Activated CD4-positive, alpha-beta memory T cell treated with anti-CD3 and anti-CD28 coated beads, Interleukin-2, amount 10 ng/mL, durations not matched to agents 7 days and 5 days (primary cell): ENCODE data around the gene PELI1. TPM values are rescaled to one million over a fixed set of nuclear protein-coding genes. Genes with fewer than 3 reads are reported as not detected.

ENCODE experiments used
- CTCF ChIA-PET: fragments of 350-600 bp; sonication (Branson Sonifier 250); formaldehyde crosslinking; loops from one replicate; lab custom pipeline; 2021; ENCODE audit warnings: antibody characterized with exemption, inconsistent platforms; lab: Charles Lee
- POLR2A ChIA-PET: fragments of 350-600 bp; sonication (Branson Sonifier 250); formaldehyde crosslinking; loops from one replicate; lab custom pipeline; 2021; ENCODE audit warnings: antibody characterized with exemption; lab: Charles Lee
- DNase-seq: peaks from one replicate; pipeline ENCODE4 v3.0.0-alpha.2; 2020
- H3K27ac Mint-ChIP-seq: one replicate; pipeline ENCODE4 v1.8.0; 2021; ENCODE audit warnings: mild to moderate bottlenecking, mixed read lengths
- H3K27me3 Mint-ChIP-seq: one replicate; pipeline ENCODE4 v1.8.0; 2021; ENCODE audit warnings: mixed read lengths
- H3K36me3 Mint-ChIP-seq: one replicate; pipeline ENCODE4 v1.8.0; 2021; ENCODE audit warnings: low read depth, mixed read lengths
- H3K4me1 Mint-ChIP-seq: one replicate; pipeline ENCODE4 v1.8.0; 2021; ENCODE audit warnings: mixed read lengths
- H3K4me3 Mint-ChIP-seq: one replicate; pipeline ENCODE4 v1.8.0; 2021; ENCODE audit warnings: mild to moderate bottlenecking, mixed read lengths
- H3K9me3 Mint-ChIP-seq: one replicate; pipeline ENCODE4 v1.8.0; 2021; ENCODE audit warnings: mixed read lengths
- total RNA-seq, 2 experiments: library from RNA; stranded (reverse); gene quantifications; one replicate each; pipeline ENCODE4 v1.2.3, GENCODE V29; 2021

The PELI1 gene
- total RNA-seq, 2 experiments from 2014 or later: 44.9 to 45.0 TPM

GRCh38 chr2:64065516-64065915 is 78.7 kb downstream of the PELI1 start:
- DNase-seq: no peak
- H3K27me3 Mint-ChIP-seq: no peaks in the 10 kb centered on the region
- peaks cover 21% of the 10 kb centered on the region for H3K4me1 Mint-ChIP-seq
- H3K36me3 Mint-ChIP-seq: no peaks in the 10 kb centered on the region
- no peak overlapping the region for H3K4me3 Mint-ChIP-seq
- POLR2A ChIA-PET: no interaction called here
- H3K9me3 Mint-ChIP-seq: no peaks in the 10 kb centered on the region
- CTCF ChIA-PET: no interaction called here
- no peak overlapping the region for H3K27ac Mint-ChIP-seq

GRCh38 chr2:64063924-64064331 is 80.3 kb downstream of the PELI1 start:
- Mint-ChIP-seq H3K4me3 (no peak overlapping the region), H3K27ac (no peak overlapping the region)
- POLR2A ChIA-PET: interaction anchor here (1.9 kb wide), 1 partner anchor 9 kb away, joined by 5 read pairs; no protein-coding TSS in a partner anchor

GRCh38 chr2:64063454-64063853 is 80.8 kb downstream of the PELI1 start:
- CTCF ChIA-PET: interaction anchor here (1.5 kb wide), 1 partner anchor 267 kb away, joined by 5 read pairs; no protein-coding TSS in a partner anchor
- DNase-seq: no peak
- Mint-ChIP-seq H3K4me3 (no peak overlapping the region), H3K9me3 (no peaks in the 10 kb centered on the region), H3K27ac (no peak overlapping the region), H3K27me3 (no peaks in the 10 kb centered on the region), H3K4me1 (peaks cover 21% of the 10 kb centered on the region), H3K36me3 (no peaks in the 10 kb centered on the region)
- POLR2A ChIA-PET: interaction anchor here (1.9 kb wide), 1 partner anchor 10 kb away, joined by 5 read pairs; no protein-coding TSS in a partner anchor

More at GRCh38 chr2:64063924-64064331, 80.3 kb downstream of the PELI1 start:
- CTCF ChIA-PET: interaction anchor here (0.8 to 1.5 kb wide), 3 partner anchors 9 to 267 kb away, joined by 3 to 5 read pairs (median 5); no protein-coding TSS in a partner anchor
- no peak for DNase-seq
- no peaks in the 10 kb centered on the region for H3K9me3 Mint-ChIP-seq
- no peaks in the 10 kb centered on the region for H3K36me3 Mint-ChIP-seq
- H3K27me3 Mint-ChIP-seq: no peaks in the 10 kb centered on the region
- H3K4me1 Mint-ChIP-seq: peaks cover 21% of the 10 kb centered on the region

GRCh38 chr2:64062840-64063239 is 81.4 kb downstream of the PELI1 start:
- peaks cover 21% of the 10 kb centered on the region for H3K4me1 Mint-ChIP-seq
- CTCF ChIA-PET: interaction anchor here (1.5 kb wide), 1 partner anchor 268 kb away, joined by 5 read pairs; no protein-coding TSS in a partner anchor
- no peaks in the 10 kb centered on the region for H3K9me3 Mint-ChIP-seq
- POLR2A ChIA-PET: interaction anchor here (1.9 kb wide), 1 partner anchor 10 kb away, joined by 5 read pairs; no protein-coding TSS in a partner anchor
- H3K4me3 Mint-ChIP-seq: no peak overlapping the region
- H3K27me3 Mint-ChIP-seq: no peaks in the 10 kb centered on the region
- H3K36me3 Mint-ChIP-seq: no peaks in the 10 kb centered on the region
- no peak overlapping the region for H3K27ac Mint-ChIP-seq
- no peak for DNase-seq

- no peaks in the 10 kb centered on the region for H3K27me3 Mint-ChIP-seq
- ChIA-PET POLR2A (no interaction called here), CTCF (interaction anchor here (1.0 kb wide), 1 partner anchor 269 kb away, joined by 3 read pairs; no protein-coding TSS in a partner anchor)
Observed at GRCh38 chr2:64059270-64059669, 85.0 kb downstream of the PELI1 start.

GRCh38 chr2:64056021-64056420 is 88.2 kb downstream of the PELI1 start:
- Mint-ChIP-seq H3K4me3 (no peak overlapping the region), H3K36me3 (no peaks in the 10 kb centered on the region)
- CTCF ChIA-PET: interaction anchor here (1.7 to 4.3 kb wide), 2 partner anchors 271 to 274 kb away, joined by 4 to 23 read pairs; no protein-coding TSS in a partner anchor

More at GRCh38 chr2:64059270-64059669, 85.0 kb downstream of the PELI1 start:
- Mint-ChIP-seq H3K4me1 (peaks cover 19% of the 10 kb centered on the region), H3K27ac (no peak overlapping the region), H3K9me3 (no peaks in the 10 kb centered on the region), H3K36me3 (no peaks in the 10 kb centered on the region), H3K4me3 (no peak overlapping the region)
- no peak for DNase-seq

GRCh38 chr2:64054161-64054915 is 89.9 kb downstream of the PELI1 start:
- no peak overlapping the region for H3K4me3 Mint-ChIP-seq
- no peak overlapping the region for H3K27ac Mint-ChIP-seq
- ChIA-PET POLR2A (interaction anchor here (0.7 to 1.1 kb wide), 3 partner anchors 12 to 158 kb away, joined by 3 read pairs; no protein-coding TSS in a partner anchor), CTCF (interaction anchor here (0.9 to 4.3 kb wide), 3 partner anchors 10 to 276 kb away, joined by 3 to 23 read pairs (median 4); no protein-coding TSS in a partner anchor)
- no peaks in the 10 kb centered on the region for H3K27me3 Mint-ChIP-seq
- no peaks in the 10 kb centered on the region for H3K36me3 Mint-ChIP-seq
- no peak for DNase-seq
- H3K9me3 Mint-ChIP-seq: no peaks in the 10 kb centered on the region
- H3K4me1 Mint-ChIP-seq: peaks cover 42% of the 10 kb centered on the region

More at GRCh38 chr2:64056021-64056420, 88.2 kb downstream of the PELI1 start:
- no peak overlapping the region for H3K27ac Mint-ChIP-seq
- no peaks in the 10 kb centered on the region for H3K27me3 Mint-ChIP-seq
- no peak for DNase-seq
- H3K4me1 Mint-ChIP-seq: peaks cover 33% of the 10 kb centered on the region
- H3K9me3 Mint-ChIP-seq: no peaks in the 10 kb centered on the region
- POLR2A ChIA-PET: interaction anchor here (1.6 kb wide), 1 partner anchor 159 kb away, joined by 4 read pairs; no protein-coding TSS in a partner anchor

GRCh38 chr2:64052463-64053241 is 91.6 kb downstream of the PELI1 start:
- peaks cover 47% of the 10 kb centered on the region for H3K4me1 Mint-ChIP-seq
- H3K27ac Mint-ChIP-seq: no peak overlapping the region
- H3K36me3 Mint-ChIP-seq: no peaks in the 10 kb centered on the region
- H3K9me3 Mint-ChIP-seq: no peaks in the 10 kb centered on the region
- H3K4me3 Mint-ChIP-seq: no peak overlapping the region
- ChIA-PET CTCF (interaction anchor here (9.6 kb wide), 1 partner anchor 277 kb away, joined by 194 read pairs; no protein-coding TSS in a partner anchor), POLR2A (interaction anchor here (1.0 to 1.2 kb wide), 3 partner anchors 160 to 275 kb away, joined by 3 read pairs; no protein-coding TSS in a partner anchor)
- DNase-seq: peak; percentile 20
- no peaks in the 10 kb centered on the region for H3K27me3 Mint-ChIP-seq

- Mint-ChIP-seq H3K9me3 (no peaks in the 10 kb centered on the region), H3K4me1 (peaks cover 40% of the 10 kb centered on the region), H3K27me3 (no peaks in the 10 kb centered on the region), H3K27ac (no peak overlapping the region), H3K36me3 (no peaks in the 10 kb centered on the region), H3K4me3 (no peak overlapping the region)
- POLR2A ChIA-PET: interaction anchor here (0.7 to 3.4 kb wide), 7 partner anchors 9 to 438 kb away, joined by 3 to 34 read pairs (median 3); no protein-coding TSS in a partner anchor
- DNase-seq: peak; percentile 81
- CTCF ChIA-PET: interaction anchor here (0.7 to 9.6 kb wide), 21 partner anchors 9 to 474 kb away, joined by 3 to 194 read pairs (median 3); partner anchors contain the start of gene AFTPH
Observed at GRCh38 chr2:64049633-64050220, 94.5 kb downstream of the PELI1 start.

GRCh38 chr2:64045938-64046337 is 98.3 kb downstream of the PELI1 start:
- H3K4me3 Mint-ChIP-seq: no peak overlapping the region
- DNase-seq: no peak
- ChIA-PET POLR2A (interaction anchor here (0.9 to 1.5 kb wide), 3 partner anchors 9 to 281 kb away, joined by 3 read pairs; no protein-coding TSS in a partner anchor), CTCF (interaction anchor here (9.6 kb wide), 1 partner anchor 283 kb away, joined by 194 read pairs; no protein-coding TSS in a partner anchor)
- H3K9me3 Mint-ChIP-seq: peaks cover 2% of the 10 kb centered on the region
- peaks cover 15% of the 10 kb centered on the region for H3K4me1 Mint-ChIP-seq
- H3K27ac Mint-ChIP-seq: no peak overlapping the region
- no peaks in the 10 kb centered on the region for H3K36me3 Mint-ChIP-seq
- H3K27me3 Mint-ChIP-seq: no peaks in the 10 kb centered on the region
